HG03103 (cell line): ENCODE results near the gene GALNT9.

Experiments
- ATAC-seq: cut with Tn5 transposase; IDR thresholded peaks from one replicate; pipeline ENCODE4 v1.9.1; 2021; ENCODE audit warnings: low read depth; ENCODE audit not compliant: unreplicated experiment

Gene GALNT9

GRCh38 chr12:132345126-132345525 lies 15.7 kb upstream of the GALNT9 start:
- no peak for ATAC-seq

DNA sequence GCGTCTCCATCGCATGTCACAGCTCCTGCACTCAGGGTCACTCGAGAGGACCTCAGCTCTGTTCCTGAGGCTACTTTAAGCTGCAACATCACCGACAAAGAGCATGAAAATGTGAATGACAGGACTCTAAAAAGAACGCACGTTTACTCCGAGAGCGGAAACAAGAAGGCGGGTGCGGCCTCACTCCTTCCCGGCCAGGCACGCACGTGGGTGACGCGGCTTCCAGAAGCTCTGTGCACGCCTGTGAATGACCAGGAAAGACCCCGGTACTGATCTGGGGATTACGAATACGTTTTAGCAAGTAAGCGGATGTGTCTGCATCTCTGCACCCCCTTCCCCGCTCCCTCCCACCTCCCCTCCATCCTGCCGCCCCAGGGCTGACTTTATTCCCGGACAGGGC lies 15.2 kb upstream of the GALNT9 start:
- no peak for ATAC-seq

- no peak for ATAC-seq
Measured at GRCh38 chr12:132344181-132344580, 14.8 kb upstream of the GALNT9 start.

DNA sequence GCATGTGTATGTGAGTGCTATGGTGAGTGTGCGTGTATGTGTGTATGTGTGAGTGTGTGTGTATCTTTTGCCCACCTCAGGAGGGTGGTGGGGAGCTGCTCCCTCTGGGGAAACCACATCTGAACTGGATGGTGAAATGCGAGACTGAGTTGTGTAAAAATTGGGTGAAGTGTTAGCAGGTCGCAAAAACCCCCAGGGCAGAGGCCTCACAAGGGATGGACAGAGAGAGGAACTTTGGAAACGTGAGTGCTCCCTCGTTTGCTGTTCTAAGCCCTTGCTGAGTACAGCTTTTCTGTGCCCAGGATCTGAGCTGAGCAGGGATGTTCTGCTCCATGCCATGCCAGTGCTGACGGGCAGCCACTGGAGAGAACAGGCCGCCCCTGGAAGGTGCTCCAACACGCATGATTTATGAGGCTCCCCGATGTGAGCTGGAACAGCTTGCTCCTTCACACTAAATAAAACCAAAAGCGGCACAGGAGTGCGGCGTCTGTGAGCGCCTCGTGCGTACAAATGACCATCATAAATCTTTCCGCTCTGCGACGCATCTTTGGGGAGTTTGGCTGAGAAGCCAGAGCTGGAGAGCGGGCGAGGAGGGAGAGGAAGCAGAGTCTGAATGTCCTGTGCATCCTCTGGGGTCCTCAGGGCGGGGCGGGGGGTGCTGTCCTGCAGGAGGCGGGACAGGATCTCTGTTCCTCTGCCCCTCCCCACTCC lies 14.1 kb upstream of the GALNT9 start:
- no peak for ATAC-seq

DNA sequence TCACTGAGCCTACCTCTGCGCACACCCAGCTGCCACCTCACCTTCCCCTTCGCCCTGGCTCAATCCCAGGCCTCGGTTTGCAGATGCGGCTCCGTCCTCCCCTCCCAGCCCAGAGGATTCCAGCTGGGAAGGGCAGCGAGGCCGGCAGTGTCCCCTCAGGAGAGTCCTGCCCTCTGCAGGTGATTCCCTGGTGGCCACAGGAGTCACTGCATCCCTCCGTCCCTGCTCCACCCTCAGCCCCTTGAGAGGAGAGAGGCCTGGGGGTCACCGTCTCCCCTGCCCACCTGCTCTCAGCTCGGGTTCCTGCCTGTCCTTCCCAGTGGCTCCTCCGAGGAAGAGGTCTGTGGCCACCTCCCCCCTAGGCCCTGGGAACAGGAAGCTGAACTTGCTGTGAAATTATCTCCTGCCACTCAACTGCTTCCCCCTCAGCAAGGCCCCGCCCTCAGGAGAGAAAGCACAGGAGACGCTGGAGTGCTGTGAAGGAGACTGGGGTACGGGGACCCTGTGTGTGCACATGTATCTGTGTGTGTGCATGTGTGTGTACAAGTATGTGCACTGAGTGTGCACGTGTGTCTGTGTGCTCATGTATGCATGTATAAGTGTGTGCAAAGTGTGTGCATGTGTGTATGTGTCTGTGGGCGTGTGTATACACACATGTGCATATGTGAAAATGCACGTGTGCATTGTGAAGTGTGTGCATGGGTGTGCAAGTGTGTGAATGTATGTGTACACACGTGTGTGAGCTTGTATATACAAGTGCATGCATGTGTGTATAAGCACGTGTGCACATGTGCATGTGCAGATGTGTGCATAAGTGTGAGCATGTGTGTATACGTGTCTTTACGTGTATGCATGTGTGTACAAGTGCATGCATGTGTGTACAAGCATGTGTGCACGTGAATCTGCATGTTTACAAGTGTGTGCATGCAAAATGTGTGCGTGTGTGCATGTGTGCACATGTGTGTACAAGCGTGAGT lies 13.2 kb upstream of the GALNT9 start:
- no peak for ATAC-seq

- ATAC-seq = no peak
Measured at GRCh38 chr12:132341318-132342050, 12.1 kb upstream of the GALNT9 start.

DNA sequence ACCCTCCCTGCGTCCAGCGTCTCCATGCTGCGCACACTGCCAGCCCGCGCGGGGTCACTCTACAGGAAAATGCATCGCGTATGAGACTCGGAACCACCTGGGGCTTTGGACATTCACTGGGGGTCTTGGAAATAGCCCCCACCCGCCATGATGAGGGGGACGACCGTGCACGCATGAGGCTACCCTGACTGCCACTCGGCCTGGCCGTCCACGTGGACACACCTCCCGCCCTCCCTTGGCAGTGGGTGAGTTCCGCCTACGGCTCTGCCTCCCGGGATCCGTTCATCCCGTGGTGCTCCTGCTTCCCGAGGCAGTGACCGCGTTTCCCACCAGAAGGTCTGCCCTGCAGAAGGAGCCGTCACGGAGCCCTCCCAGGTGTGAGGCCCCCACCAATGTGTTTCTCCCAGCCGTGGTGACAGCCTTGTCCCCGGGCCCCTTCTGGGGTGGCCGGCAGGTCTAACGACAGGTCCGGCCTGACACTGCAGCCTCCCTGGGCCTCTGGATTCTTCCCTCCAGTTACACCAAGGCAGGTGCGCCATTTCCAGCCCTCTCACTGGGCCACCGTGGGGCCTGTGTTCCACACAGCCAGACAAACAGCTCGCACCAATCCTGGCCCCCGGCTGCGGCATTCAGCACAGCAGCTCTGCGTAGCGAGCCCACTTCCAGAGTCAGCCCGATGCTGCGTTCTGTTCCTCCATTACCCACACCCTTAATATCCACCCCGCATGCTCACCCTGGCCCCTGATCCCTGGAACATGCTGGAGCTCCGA lies 11.1 kb upstream of the GALNT9 start:
- no peak for ATAC-seq

- ATAC-seq = no peak
Measured at GRCh38 chr12:132339856-132340255, 10.5 kb upstream of the GALNT9 start.

- no peak for ATAC-seq
Measured at GRCh38 chr12:132338781-132339180, 9.4 kb upstream of the GALNT9 start.

- no peak for ATAC-seq
Measured at GRCh38 chr12:132338311-132338710, 8.9 kb upstream of the GALNT9 start.

GRCh38 chr12:132337557-132337956 lies 8.2 kb upstream of the GALNT9 start:
- ATAC-seq = no peak

DNA sequence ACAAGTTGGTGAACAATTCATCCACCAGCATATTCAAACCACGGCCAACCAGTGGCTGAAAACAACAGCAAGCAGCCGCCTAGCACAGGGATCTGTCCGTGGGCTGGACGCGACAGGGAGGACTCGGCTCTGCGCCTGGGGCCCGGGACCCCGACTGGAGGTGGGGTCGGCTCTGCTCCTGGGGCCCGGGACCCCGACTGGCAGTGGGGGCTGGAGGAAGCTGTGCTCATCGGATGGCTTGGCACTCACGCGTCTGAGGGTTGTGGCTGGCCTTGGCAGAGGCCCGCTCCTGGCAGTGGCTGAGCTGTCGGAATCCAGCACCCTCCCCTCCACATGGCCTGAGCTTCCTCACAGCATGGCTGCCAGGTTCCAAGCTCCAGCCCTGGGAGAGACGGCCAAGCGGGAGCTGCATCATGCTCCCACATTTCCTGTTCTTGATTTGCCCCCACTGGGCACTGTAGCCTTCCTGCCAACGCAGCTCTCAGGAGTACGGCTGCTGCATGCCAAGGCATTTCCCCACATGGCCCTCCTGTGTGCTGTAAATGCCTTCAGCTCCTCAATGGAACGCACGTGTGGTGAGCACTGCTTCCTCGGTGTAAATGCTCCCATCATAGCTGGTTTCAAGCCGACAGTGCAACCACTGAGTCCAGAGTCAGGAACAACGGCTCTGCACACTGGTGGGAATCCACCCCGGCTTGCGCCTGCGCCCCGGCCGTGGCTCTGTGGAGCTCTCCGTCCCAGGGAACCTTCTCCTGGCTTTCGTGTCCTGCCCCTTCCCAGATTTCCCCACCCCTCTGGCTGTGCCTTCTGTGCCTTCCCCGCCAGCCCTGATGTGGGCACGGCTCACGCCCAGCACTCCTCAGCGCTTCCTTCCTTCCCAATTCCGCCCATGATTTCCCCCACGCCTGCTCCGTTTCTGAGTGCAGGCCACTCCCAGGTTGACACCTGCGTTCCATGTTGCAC lies 7.3 kb upstream of the GALNT9 start:
- no peak for ATAC-seq

GRCh38 chr12:132335179-132335756 lies 5.9 kb upstream of the GALNT9 start:
- no peak for ATAC-seq

DNA sequence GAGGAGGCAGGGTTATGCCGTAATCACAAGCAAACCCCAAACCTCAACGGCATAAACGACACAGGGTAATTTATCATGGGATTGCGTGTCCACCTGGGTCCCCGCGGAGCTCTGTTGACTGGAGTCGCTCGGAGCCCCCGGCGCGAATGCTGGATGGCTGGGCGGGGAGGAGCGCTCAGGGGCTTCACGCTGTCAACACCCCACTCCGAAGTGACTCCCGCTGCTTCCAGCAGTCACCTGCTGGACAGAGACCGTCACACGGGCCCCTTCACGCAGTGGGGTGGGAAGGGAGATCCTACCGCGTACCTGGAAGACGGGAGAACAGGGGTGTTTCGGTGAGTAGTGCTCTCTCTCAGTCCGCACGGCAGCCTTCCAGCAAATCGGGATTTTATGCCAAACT lies 4.4 kb upstream of the GALNT9 start:
- no peak for ATAC-seq

GRCh38 chr12:132333273-132333672 lies 3.9 kb upstream of the GALNT9 start:
- no peak for ATAC-seq

DNA sequence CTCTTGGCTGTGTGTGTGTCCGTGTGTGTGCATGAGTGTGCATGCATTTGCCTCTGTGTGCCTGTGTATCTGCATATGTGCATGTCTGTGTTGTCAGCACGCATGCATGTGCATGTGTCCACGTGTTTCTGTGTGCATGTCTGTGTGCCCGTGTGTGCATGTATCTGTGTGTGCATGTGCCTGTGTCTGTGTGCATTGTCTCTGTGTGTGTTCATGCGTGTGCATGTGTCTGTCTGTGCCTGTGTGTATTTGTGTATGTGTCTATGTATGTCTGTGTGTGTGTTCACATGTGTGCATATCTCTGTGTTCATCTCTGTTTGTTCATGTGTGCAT lies 1.1 kb upstream of the GALNT9 start:
- ATAC-seq = no peak

DNA sequence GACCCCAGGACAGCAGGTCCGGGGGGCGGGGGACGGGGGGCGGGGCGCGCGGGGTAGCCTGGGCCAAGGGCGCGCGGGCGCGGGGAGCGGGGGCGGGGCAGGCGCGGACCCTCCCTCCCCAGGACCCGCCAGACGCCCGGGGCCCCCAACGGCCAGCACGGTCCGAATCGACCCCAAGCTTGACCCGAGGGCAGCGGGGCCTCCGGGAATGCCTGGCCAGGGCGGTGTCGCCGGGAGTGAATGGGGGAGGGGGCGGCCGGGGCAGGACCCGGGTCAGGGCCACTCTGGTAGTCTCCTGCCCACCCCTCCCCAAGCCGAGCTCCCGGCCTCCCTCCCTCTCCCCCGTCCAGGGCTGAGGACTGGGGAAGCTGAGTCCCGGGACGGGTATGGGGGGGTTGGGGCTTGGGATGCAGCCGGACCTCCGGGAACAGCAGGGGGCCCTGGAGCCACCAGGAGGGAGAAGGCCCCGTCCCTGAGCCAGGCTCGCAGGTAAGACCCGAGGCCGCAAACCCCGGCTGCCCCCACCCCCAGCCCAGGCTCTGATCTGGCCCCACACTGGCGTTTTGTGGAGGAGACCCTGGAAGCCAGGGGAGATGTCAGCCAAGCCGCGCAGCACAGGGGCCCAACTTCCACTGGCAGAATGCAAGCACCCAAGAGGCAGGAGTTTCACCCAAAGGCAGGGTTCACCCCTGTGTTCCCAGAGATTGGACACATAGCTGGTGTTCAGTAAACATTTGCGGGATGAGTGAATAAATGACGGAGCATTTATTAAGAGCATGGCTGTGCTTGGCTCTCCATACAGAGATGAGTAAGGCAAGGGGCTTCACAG lies 545 bp upstream of the GALNT9 start:
- no peak for ATAC-seq
